Measurements from ENCODE around the gene BTBD16.

Gene BTBD16

GRCh38 chr10:122248356-122249302 is 22.5 kb upstream of the BTBD16 start:
- no peak for DNase-seq (ENCODE audit: low read depth in 2 of 2)

- DNase-seq (ENCODE audit: low read depth in 2 of 2), result no peak
Measured at GRCh38 chr10:122249303-122249850, 21.7 kb upstream of the BTBD16 start.

- DNase-seq (ENCODE audit: low read depth in 2 of 2), result no peak
Measured at GRCh38 chr10:122249991-122250750, 20.9 kb upstream of the BTBD16 start.

GRCh38 chr10:122251459-122252255 is 19.4 kb upstream of the BTBD16 start:
- DNase-seq (ENCODE audit: low read depth in 2 of 2), result no peak

GRCh38 chr10:122252805-122253204 is 18.3 kb upstream of the BTBD16 start:
- no peak for DNase-seq (ENCODE audit: low read depth in 2 of 2)

GRCh38 chr10:122253605-122254004 is 17.5 kb upstream of the BTBD16 start:
- DNase-seq (ENCODE audit: low read depth in 2 of 2), result no peak

GRCh38 chr10:122254831-122255230 is 16.3 kb upstream of the BTBD16 start:
- no peak for DNase-seq (ENCODE audit: low read depth in 2 of 2)

GRCh38 chr10:122255509-122256301 is 15.4 kb upstream of the BTBD16 start:
- DNase-seq (ENCODE audit: low read depth in 2 of 2), result no peak

- no peak for DNase-seq (ENCODE audit: low read depth in 2 of 2)
Measured at GRCh38 chr10:122257041-122257440, 14.1 kb upstream of the BTBD16 start.

- no peak for DNase-seq (ENCODE audit: low read depth in 2 of 2)
Measured at GRCh38 chr10:122258136-122259074, 12.7 kb upstream of the BTBD16 start.

GRCh38 chr10:122259075-122259466 is 12.0 kb upstream of the BTBD16 start:
- DNase-seq (ENCODE audit: low read depth in 2 of 2), result no peak

- no peak for DNase-seq (ENCODE audit: low read depth in 2 of 2)
Measured at GRCh38 chr10:122261584-122261983, 9.5 kb upstream of the BTBD16 start.

GRCh38 chr10:122263971-122264370 is 7.1 kb upstream of the BTBD16 start:
- no peak for DNase-seq (ENCODE audit: low read depth in 2 of 2)

GRCh38 chr10:122264436-122264835 is 6.7 kb upstream of the BTBD16 start:
- no peak for DNase-seq (ENCODE audit: low read depth in 2 of 2)

GRCh38 chr10:122264931-122265330 is 6.2 kb upstream of the BTBD16 start:
- no peak for DNase-seq (ENCODE audit: low read depth in 2 of 2)

- no peak for DNase-seq (ENCODE audit: low read depth in 2 of 2)
Measured at GRCh38 chr10:122265896-122266295, 5.2 kb upstream of the BTBD16 start.

GRCh38 chr10:122267849-122268737 is 3.0 kb upstream of the BTBD16 start:
- DNase-seq (ENCODE audit: low read depth in 2 of 2), result peak; percentile 20 to 31

- no peak for DNase-seq (ENCODE audit: low read depth in 2 of 2)
Measured at GRCh38 chr10:122269059-122269687, 1.9 kb upstream of the BTBD16 start.
